HG03103 (cell line): ENCODE measurements around the gene PCNX3.

ENCODE experiments used
- ATAC-seq: cut with Tn5 transposase; IDR thresholded peaks from one replicate; pipeline ENCODE4 v1.9.1; 2021; ENCODE audit warnings: low read depth; ENCODE audit not compliant: unreplicated experiment

Gene PCNX3

DNA sequence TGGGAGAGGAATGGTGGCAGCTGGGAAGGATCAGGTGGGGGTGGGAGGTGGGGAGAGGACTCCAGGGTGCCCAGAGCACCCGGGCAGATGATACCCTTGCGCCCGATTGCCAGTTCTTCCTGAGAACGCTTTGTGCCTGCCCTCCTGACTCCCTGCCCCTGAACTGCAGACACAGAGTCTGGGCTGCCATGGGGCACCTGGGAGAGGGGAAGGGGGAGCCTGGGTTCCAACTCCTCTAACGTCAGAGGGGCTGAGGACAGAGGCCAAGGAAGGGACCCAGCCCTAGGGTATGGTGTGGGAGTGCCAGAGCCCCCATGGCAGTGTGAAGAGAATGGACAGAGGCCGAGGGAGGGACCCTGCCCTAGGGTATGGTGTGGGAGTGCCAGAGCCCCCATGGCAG is 19.1 kb upstream of the PCNX3 start:
- ATAC-seq: no peak

DNA sequence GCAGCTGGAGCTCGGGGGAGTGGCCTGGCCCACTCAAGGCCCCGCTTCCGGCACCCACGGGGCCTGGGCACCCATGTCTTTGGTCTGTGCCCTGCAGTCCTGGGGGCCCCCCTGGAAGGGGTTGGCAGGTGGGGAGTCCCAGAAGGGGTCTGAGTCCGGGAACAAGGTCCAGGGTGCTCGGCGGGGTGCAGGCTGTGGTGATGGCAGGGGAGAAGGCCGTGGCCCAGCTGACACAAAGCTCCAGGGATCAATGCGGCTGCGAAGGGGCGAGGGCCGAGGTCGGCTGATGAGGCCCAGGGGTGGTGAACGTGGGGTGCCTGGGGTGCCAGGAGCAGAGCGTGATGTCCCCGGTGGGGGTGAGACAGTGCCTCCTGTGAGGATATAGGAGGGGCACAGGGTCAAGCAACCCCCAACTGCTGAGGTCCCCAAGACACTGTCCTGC is 17.3 kb upstream of the PCNX3 start:
- no peak for ATAC-seq

DNA sequence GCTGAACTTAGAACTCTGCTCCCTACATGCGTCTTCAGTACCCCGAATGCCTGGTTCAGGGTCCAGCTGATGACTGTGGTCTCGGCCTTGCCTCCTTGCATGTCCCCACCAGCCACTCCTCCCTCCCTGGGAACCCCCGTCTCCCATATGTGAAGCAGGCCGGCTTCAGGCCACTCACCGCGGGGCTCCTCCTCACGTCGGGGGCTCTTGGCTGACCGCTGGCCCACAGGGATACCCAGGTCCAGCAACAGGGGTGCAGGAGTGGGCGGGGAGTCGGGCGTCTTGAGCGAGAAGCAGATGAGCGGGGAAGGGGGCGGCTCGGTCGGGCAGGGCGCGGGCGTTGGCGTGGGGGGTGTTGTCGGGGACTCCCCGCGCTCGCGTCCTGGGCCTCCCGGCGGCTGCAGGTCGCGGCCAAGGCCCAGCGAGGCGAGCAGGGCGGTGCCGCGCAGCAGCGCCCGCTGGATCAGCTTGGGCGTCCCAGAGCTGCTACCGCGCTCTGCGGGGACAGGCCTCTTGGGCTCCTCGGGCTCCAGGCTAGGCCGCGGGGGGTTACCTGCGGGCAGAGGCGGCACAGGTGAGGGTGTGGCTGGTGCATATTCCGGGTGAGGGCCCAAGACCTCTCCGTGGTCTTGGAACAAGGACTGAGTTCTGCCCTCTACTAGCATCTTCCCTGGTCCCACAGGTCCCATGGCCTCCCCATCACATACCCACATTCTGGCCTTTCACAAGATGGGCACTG is 16.2 kb upstream of the PCNX3 start:
- ATAC-seq: no peak

DNA sequence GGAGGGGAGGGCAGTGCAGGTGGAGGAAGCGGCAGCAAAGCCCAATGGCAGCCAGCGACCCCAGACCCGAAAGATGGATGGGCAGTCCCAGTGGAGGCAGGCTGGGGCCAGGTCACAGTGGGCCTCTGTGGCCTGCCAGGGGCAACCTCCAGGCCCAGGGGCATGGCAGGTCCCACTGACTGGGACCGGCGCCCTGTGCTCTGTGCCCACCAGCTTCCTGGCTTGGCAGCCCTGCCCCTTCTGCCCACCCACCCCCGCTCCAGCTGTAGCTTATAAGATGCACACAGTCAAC is 15.7 kb upstream of the PCNX3 start:
- no peak for ATAC-seq

DNA sequence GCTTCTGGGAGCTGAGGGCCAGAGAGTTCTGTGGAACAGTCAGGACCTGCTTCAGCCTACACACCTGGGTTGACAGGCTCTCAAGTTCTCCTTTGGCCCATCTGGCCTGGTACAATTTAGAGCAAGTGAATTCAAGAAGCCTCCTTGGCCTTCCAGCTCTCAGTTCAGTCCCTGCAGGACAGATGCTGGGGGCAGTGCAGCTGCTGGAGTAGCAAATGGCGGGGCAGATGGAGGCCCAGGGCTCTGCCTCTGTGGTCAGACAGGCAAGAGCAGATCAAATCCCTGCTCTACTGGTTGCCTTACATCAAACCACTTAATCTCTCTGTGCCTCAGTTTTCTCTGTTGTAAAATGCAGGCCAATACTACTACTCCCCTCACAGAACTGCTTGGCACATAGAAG is 11.3 kb upstream of the PCNX3 start:
- ATAC-seq: no peak

DNA sequence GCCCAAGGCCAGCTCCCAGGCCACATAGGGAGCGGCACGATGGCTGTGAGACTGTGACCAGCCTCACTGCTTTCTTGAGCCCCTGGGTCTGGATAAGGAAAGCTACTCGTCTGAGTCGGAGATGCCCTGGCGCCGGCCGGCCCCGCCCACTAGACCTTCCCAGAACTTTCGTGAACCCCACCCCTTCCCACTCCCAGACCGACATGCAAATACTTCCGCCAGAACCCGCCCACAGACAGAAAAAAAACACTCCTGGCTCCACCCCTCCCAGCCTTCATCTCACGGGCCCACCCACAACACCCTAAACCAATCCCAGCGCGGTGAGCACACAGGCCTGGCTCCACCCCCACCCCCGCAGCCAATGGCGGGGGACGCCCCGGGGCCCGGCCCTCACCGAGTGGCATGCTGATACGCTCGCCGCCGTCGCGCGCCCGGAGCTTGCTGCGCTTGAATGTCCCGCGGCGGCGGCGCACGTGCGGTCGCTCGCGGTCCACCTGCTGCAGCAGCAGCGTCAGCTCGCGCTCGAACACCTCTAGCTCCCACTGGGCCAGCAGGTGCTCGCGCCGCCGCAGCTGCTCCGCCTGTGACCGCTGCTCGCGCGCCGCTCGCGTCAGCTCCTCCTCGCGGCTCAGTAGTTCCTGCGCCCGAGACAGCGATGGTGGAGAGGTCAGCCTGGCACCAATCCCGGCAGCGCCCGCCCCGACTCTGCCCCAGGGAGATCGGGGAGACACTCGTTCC is 8.5 kb upstream of the PCNX3 start:
- no peak for ATAC-seq

DNA sequence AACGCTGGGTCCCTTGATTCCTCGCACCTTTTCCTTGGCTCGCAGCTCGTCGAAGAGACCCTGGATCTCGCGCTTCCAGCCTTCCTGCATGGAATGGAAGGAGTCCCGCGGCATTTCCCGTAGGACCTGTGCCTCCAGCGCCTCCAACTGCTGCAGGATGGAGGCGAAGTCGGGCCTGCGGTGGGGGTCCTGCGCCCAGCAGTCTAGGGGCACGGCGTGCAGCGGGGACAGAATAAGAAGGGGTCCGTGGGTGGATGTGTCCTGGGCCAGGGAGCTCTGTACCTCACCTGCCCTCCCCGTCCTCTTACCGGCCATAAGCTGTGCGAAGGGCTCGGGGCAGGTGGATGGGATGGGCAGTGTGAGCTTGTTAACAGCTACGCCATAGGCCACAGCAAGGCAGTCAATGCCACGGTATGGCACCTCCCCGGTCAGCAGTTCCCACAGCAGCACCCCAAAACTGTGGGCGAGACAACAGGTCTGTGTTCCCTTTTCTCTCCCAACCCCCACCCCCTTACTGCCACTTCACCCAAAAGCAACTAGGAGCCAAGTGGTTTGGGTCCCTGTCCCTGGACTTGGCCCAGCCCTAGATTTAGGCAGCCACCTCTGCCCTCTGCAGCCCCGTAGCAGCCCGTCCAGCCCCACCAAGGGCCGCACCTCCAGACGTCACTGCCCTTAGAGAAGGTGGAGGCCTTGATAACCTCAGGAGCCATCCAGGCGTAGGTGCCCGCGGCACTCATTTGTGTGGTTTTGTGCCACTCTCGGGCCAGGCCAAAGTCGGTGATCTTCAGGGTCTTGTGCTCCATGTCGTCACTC is 7.8 kb upstream of the PCNX3 start:
- no peak for ATAC-seq

DNA sequence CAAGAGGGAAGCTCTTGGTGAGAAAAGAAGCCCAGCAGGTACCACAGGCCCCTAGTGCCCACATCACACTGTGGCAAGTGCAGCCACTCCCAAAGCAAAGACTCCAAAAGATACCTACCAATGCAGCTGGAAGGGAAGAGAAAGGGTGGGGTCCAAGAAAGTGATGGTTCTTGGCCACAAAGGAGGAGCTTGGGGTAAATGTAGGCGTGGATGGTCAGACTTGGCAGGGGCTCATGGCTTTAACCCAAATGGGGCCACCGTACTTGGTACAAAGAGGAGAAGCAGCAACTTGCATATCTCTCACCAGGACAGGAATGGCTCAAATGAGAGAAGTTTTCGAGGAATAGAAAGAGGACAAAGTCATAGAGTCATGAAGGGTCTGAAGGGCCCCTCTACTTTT is 6.3 kb upstream of the PCNX3 start:
- no peak for ATAC-seq

DNA sequence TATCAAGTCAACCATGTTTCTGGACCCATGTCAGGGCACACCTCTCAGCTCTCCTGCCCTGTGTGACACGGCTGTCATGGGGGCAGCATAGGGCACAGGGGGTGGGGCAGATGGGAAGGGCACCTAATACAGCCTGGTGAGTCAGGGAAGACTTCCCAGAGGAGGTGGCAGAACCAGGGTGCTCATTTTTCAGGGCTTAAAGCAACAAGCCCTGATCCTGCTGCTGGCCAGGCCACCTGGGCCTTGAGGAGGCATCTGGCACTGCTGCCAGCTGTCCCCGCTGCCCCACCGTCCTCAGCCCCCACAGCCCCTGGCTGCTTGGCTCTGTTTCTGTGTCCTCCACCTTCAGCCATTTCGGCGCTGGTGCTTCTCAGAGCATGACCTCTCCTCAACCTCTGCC is 5.9 kb upstream of the PCNX3 start:
- no peak for ATAC-seq

DNA sequence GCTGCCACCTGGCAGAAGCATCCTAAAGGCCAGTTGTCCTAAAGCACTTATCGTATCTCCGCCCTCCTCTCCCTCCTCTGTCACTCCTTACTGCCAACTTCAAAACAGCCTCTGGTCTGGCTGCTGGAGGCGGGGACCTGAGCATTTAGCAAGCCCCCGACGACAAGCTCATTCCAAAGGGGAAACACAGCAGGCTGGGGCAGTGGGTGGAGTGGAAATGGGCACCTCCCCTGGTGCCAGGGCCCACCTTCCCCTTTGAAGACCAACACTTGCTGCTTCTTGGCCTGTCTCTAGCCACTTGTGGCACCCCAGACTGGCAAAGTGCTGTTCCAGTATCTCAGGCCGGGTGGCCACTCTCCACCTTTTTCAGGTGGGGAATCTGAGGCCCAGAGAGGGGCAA is 5.2 kb upstream of the PCNX3 start:
- ATAC-seq: no peak

DNA sequence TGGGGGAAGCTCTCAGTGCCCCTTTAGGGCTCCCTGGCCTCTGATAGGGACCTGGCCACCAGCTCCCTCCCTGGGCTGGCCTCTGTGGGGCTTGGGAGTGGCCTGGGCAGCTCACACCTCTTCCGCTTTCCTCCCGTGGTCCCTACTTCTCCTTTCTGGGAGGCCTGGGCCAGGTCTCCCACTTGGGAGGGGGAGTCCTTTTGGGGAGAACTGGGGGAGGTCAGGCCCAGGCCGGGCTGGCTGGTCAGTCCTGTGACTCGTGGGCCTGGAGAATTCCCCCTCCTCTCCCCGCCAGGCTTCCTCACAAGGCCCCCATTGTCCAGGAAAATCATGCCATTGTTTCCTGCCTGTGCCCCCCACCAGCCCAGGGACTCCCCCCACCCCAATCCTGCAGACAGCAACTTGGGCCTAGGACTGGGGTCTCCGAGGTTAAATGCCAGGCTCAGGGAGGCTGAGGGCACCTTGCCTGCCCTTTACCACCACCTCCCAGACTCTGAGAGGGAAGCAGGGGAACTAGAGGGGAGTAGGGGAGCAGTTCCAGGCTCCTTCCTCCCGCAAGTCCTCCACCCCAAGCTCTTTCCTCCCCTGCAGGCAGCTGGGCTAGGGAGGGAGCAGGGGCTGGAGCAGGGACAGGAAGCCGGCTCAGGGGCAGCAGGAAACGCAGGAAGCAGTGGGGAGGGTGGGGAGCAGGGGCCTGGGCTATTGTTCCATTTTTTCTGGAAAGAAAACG is 4.4 kb upstream of the PCNX3 start:
- no peak for ATAC-seq

DNA sequence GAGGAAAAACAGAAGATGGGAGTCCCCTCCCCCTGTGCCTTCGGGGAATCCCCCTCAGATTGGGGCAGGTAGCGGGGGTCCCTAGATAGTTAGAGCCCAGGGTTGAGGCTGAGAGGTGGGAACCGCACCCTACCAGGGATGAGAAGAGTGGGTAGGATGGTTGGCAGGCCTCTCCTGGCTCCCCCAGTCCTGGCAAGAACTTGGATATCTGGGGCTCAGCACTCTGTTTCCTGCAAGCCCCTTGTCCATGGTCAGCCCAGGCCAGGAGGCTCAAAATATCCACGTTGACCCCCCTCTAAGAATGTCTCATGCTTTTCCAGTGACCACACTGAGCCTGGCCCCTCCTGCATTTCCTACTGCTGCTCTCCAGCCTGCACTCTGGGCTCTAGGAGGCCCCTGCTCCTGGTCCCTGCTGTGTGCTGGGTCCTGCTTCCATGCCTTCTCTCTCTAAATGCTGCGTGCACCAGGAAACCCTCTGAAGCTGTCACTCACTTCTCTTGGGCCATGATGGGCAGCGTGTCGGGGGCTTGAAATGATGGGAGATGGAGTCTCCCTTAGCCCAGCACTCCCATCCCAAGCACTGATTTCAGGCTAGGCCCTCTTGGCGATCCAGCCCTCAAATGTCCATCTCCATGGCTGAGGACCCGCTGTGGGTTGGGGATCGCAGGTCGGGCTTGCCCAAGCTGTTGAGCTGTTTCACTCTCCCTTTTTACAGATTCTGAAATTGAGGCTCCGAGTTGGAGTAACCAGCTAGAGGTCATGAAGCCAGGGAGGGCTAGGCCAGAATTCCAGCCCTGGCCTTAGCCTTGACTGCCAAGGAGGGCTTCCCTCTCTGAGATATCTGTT is 3.6 kb upstream of the PCNX3 start:
- ATAC-seq: no peak

DNA sequence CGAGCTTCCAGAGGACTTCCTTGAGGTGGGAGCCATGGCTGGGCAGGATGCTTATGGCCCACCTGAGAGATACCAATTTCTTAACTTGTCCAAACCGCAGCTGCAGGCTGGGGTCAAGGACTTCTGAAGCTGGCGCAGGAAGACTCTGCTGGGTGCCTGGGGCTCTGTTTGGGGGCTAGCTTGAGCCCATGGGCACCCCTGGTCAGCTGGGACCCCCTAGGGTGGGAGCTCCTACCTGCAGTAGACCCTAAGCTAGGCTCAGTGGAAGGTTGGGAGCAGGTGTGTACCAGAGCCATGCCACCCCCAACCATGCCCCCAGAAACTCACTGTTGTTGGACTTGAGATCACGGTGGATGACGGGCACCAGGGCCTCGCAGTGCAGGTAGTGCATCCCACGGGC is 2.9 kb upstream of the PCNX3 start:
- no peak for ATAC-seq

DNA sequence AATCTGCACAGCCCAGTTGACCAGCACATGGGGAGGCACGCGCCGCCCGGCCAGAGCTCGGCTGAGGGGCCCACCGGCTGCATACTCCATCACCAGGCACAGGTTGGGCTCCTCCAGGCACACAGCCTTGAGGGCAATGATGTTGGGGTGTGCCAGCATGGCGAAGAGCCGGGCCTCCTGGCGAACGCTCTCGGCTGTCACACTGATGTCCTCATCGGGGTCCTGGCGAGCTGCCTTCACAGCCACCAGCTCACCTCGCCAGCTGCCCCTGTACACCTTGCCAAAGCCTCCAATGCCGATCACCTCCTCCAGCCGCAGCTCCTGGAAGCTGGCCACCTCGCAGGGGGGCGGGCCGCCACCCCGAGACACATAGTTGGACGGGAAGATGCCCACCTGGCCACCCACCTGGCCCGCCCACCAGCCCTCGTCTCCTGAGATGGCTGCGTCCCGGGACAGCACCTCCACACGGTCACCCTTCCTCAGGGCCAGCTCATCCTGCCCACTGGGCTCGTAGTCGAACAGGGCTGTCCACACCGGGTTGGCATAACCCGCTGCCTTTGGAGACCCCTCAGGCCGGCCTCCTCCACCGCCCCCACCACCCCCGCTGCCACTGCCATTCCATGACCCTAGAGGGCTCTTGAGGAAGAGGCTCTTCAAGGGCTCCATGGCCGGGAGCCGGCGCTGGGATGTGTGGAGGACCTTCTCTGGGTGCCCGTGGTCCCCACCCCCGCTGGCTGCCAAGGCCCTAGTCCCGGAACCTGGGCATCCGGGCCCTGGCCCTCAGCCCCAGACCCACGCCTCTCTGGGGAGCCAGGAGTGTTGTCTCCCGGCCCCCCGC is 2.3 kb upstream of the PCNX3 start:
- ATAC-seq: no peak

DNA sequence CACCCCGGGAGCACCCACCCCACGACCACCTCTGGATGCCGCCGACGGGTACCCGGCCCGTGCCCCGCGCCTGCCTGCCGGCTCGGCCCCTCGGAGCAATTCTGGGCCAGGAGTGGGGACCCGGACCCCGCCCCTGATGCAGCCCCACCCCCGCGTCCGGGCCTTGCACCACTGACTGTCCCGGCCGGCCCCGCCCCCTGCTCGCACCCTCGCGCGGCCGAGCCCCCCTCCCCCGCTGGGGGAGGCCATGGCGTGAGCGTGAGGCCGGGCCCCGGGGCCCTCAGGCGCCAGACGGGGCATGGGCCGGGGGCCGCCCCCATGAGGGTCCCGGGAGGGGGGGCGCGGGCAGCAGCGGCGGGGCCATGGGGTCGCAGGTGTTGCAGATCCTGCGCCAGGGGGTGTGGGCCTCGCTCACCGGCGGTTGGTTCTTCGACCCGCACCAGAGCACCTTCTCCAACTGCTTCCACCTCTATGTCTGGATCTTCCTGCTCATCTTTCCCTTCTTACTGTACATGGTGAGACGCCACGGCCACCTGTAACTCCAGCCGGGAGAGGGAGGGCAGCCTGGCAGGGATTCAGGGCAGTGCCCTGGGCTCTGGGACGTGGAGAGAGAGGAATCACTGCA is 486 bp downstream of the PCNX3 start:
- ATAC-seq: peak; percentile 1

DNA sequence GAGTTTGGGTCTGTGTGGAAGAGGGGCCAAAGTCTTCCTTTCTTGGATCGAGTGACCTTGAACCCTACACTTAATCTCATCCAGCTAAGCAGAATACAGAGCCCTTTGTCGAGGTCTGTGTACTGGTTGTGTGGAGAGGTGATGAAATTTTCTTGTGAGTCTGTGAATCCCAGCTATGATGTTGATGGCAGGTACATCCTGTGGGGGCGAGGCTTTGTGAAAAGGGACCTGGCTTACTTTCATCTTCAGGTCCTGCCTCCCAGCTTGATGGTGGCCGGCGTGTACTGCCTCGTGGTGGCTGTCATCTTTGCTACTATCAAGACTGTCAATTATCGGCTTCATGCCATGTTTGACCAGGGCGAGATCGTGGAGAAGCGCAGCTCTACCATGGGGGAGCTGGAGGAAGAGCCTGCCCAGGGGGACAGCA is 1.0 kb downstream of the PCNX3 start:
- no peak for ATAC-seq

DNA sequence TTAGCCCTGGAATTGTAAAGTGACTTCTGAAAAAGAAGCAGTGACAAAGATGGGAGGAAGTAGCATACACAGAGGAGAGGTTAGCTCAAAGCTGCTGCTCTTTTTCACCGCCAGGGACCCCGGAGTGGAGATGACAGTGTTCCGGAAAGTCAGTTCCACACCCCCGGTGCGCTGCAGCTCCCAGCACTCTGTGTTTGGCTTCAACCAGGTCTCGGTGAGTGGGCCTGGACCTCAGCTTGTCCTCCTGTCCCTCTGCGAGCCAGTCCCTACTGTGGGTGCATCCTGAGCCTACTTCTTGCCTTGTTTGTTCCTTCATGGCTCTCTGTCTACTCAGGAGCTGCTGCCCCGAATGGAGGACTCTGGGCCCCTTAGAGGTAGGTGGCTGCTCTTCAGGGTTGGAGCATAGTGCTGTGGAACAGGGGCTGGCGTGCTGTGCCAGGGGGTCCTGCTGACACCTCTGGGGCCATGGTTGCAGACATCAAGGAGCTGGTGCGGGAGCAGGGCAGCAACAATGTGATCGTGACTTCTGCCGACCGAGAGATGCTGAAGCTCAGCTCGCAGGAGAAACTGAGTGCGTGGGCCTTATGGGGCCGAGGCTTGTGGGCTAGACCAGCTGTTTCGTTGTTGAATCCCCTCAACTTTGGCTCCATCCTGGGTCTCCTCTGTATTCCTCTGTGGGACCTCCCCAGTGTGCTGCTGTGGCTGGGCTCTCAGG is 1.7 kb downstream of the PCNX3 start:
- no peak for ATAC-seq
